WERI-Rb-1 (cell line): ENCODE measurements around the gene RAB39B.

Source experiments
- DNase-seq: peaks from one replicate; pipeline ENCODE4 v3.0.0-alpha.2; 2020
- H3K27ac ChIP-seq: fragments of 250-450 bp; sonication (Bioruptor Pico); 2 replicates; pipeline ENCODE4 v1.5.1; 2020; ENCODE audit warnings: mild to moderate bottlenecking, moderate library complexity
- H3K27me3 ChIP-seq: fragments of 250-450 bp; sonication (Bioruptor Pico); 2 replicates; pipeline ENCODE4 v1.5.1; 2021; ENCODE audit warnings: mild to moderate bottlenecking, low read depth, moderate library complexity; ENCODE audit not compliant: insufficient read depth, severe bottlenecking
- H3K36me3 ChIP-seq: fragments of 250-450 bp; sonication (Bioruptor Pico); 2 replicates; pipeline ENCODE4 v1.5.1; 2020; ENCODE audit warnings: mild to moderate bottlenecking, moderate library complexity
- H3K4me3 ChIP-seq: 2 replicates; pipeline ENCODE4 v1.5.1; 2011; ENCODE audit warnings: low read depth, mild to moderate bottlenecking, control low read depth, low read length
- H3K9me3 ChIP-seq: fragments of 250-450 bp; sonication (Bioruptor Pico); 2 replicates; pipeline ENCODE4 v1.5.1; 2021; ENCODE audit warnings: mild to moderate bottlenecking, moderate library complexity; ENCODE audit not compliant: severe bottlenecking
- TF ChIP-seq, protein P1 (sequence below): IDR thresholded peaks from 2 replicates; pipeline ENCODE4 v1.5.1; 2011; ENCODE audit warnings: low read depth, mild to moderate bottlenecking, control low read depth, inconsistent platforms, low read length

RAB39B gene

DNA sequence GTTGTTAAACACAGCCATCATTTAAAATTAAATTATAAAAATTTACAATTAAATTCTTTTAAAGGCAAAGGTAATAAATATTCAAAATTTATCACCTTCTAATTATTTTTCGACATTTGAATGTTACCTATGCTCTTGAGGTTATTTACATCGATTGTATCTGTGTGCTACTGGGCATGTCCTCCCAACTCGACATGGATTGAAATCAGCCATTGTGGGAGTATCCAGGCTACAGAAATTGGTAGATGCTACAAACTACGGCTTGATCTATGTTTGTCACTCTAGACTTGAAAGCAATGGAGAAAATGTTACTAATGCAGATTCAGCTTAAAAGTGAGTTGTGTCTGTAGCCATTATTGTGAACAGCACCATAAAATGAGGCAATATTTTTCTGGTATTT is 50.6 kb downstream of the RAB39B start:
- no peaks in the 10 kb centered on the region for H3K9me3 ChIP-seq
- no peaks in the 10 kb centered on the region for H3K27me3 ChIP-seq
- TF ChIP-seq, protein P1, sequence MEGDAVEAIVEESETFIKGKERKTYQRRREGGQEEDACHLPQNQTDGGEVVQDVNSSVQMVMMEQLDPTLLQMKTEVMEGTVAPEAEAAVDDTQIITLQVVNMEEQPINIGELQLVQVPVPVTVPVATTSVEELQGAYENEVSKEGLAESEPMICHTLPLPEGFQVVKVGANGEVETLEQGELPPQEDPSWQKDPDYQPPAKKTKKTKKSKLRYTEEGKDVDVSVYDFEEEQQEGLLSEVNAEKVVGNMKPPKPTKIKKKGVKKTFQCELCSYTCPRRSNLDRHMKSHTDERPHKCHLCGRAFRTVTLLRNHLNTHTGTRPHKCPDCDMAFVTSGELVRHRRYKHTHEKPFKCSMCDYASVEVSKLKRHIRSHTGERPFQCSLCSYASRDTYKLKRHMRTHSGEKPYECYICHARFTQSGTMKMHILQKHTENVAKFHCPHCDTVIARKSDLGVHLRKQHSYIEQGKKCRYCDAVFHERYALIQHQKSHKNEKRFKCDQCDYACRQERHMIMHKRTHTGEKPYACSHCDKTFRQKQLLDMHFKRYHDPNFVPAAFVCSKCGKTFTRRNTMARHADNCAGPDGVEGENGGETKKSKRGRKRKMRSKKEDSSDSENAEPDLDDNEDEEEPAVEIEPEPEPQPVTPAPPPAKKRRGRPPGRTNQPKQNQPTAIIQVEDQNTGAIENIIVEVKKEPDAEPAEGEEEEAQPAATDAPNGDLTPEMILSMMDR, result no peak
- H3K4me3 ChIP-seq, result no peak overlapping the region
- no peak overlapping the region for H3K27ac ChIP-seq
- no peak for DNase-seq
- peaks cover 3% of the 10 kb centered on the region for H3K36me3 ChIP-seq

DNA sequence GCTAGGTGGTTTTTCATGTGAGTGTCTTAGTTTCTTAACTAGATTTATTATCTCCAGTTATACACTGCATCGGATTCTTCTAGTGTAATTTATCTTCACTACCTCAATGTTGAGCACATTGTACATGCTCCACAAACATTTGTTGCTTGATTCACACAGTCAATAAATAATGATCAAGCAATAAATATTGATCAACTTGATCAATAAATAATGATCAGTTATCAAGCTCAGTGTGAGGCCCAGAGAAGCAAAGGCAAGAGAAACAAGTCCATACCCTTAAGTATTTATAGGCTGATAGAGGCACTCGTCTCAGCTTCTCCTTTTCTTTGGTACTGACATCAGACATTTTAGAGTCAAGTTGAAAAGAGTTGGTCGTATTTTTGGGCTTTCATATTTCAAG is 53.1 kb downstream of the RAB39B start:
- H3K36me3 ChIP-seq, result no peaks in the 10 kb centered on the region
- TF ChIP-seq, protein P1, result no peak
- no peaks in the 10 kb centered on the region for H3K9me3 ChIP-seq
- no peak overlapping the region for H3K27ac ChIP-seq
- peaks cover 5% of the 10 kb centered on the region for H3K27me3 ChIP-seq
- no peak overlapping the region for H3K4me3 ChIP-seq
- DNase-seq, result no peak
